NT2/D1 (cell line): Measurements from ENCODE around the gene AMBN.

Experiments used
- SUZ12 ChIP-seq: IDR thresholded peaks from 2 replicates; pipeline ENCODE4 v1.6.1; 2011; ENCODE audit not compliant: insufficient read length, insufficient read depth; ENCODE audit errors: extremely low read depth
- YY1 ChIP-seq: IDR thresholded peaks from 2 replicates; pipeline ENCODE4 v1.6.1; 2011; ENCODE audit not compliant: insufficient read length, insufficient read depth
- ZNF274 ChIP-seq: IDR thresholded peaks from 2 replicates; pipeline ENCODE4 v1.6.1; 2011; ENCODE audit warnings: mild to moderate bottlenecking, low read depth, low read length

DNA sequence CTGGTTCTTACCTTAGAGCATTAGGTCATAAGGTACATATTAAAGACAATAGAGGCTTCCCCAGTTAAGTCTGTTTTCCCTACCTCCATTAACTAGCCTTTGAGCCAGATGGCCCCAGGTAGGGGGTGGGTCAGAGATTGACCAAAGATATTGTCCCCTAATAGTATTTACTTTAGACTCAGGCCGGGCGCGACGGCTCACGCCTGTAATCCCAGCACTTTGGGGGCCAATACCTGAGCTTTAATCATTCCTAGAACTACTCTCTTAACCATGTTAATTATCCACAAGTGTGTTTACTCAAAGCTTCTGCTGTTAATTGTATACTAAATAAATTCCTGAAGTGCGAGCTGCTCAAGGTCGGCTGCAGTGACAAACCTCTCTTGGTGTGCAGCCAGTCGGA lies 28.0 kb upstream of the AMBN start:
- TF ChIP-seq ZNF274 (no peak), YY1 (no peak), SUZ12 (no peak)
